ENCODE results near the gene CCDC57.

Gene CCDC57

DNA sequence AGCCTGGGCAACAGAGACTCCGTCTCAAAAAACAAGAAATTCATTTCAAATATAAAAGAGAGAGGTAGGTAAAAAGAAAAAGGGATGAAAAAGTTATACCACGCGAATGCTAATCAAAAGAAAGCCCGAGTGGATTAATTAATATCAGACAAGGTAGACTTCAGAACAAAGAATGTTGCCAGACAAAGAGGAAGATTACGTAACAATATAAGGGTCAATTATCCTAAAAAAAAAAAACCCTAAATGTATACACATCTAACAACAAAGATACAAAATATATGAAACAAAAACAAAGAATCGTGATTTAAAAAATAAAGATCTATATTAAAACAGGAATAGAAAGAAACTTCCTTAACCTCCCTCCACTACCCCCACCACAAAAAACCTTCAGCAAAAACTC is 44.1 kb downstream of the CCDC57 start:
- H2AFZ ChIP-seq (ENCODE audit: low read length) = no peak overlapping the region
- H3K27ac ChIP-seq (ENCODE audit: low read length) = no peak overlapping the region
- no peaks in the 10 kb centered on the region for H3K27me3 ChIP-seq (replicated peaks; ENCODE audit: insufficient read depth, low read length)
- no peak overlapping the region for H3K9ac ChIP-seq (ENCODE audit: low read length)
- H3K4me2 ChIP-seq (ENCODE audit: low read depth, low read length) = no peak overlapping the region
- H4K20me1 ChIP-seq (ENCODE audit: insufficient read depth, low read length) = no peaks in the 10 kb centered on the region
- no peaks in the 10 kb centered on the region for H3K4me1 ChIP-seq (ENCODE audit: low read length)
- no peaks in the 10 kb centered on the region for H3K9me3 ChIP-seq (replicated peaks; ENCODE audit: insufficient read depth, low read length)
- H3F3A ChIP-seq (ENCODE audit: insufficient read depth, low read length) = no peaks in the 10 kb centered on the region
- no peaks in the 10 kb centered on the region for H3K9me2 ChIP-seq (replicated peaks; ENCODE audit: insufficient read depth, low read length)
- no peak overlapping the region for H3K4me3 ChIP-seq (ENCODE audit: low read length)
- DNase-seq = no peak
- no peaks in the 10 kb centered on the region for H3K79me2 ChIP-seq (ENCODE audit: low read length)
- no peak for TF ChIP-seq EZH2phosphoT487 (IDR thresholded peaks at IDR 0.05; ENCODE audit: low read length)
- TF ChIP-seq EZH2 (optimal IDR thresholded peaks at IDR 0.05; ENCODE audit: low read depth, low read length) = no peak
- TF ChIP-seq, protein P1, sequence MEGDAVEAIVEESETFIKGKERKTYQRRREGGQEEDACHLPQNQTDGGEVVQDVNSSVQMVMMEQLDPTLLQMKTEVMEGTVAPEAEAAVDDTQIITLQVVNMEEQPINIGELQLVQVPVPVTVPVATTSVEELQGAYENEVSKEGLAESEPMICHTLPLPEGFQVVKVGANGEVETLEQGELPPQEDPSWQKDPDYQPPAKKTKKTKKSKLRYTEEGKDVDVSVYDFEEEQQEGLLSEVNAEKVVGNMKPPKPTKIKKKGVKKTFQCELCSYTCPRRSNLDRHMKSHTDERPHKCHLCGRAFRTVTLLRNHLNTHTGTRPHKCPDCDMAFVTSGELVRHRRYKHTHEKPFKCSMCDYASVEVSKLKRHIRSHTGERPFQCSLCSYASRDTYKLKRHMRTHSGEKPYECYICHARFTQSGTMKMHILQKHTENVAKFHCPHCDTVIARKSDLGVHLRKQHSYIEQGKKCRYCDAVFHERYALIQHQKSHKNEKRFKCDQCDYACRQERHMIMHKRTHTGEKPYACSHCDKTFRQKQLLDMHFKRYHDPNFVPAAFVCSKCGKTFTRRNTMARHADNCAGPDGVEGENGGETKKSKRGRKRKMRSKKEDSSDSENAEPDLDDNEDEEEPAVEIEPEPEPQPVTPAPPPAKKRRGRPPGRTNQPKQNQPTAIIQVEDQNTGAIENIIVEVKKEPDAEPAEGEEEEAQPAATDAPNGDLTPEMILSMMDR (IDR thresholded peaks at IDR 0.05; ENCODE audit: low read length) = no peak
- no peaks in the 10 kb centered on the region for H3K36me3 ChIP-seq (replicated peaks; ENCODE audit: insufficient read depth, low read length)

DNA sequence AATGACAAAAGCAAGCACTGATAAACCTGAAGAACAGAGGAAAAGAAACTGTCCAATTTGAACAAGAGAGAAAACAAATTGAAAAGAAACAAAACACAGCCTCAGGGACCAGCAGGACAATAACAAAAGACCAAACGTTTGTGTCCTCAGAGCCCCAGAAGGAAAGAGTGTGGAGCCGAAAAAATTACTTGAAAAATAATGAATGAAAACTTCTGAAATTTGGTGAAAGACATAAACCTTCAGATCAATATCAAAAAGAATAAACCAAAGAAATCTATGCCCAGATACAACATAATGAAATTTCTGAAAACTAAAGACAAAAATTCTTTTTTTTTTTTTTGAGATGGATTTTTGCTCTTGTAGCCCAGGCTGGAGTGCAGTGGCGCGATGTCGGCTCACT is 45.6 kb downstream of the CCDC57 start:
- H3K4me3 ChIP-seq (ENCODE audit: low read length) = no peak overlapping the region
- no peaks in the 10 kb centered on the region for H3K4me1 ChIP-seq (ENCODE audit: low read length)
- H3K9ac ChIP-seq (ENCODE audit: low read length) = no peak overlapping the region
- H4K20me1 ChIP-seq (ENCODE audit: insufficient read depth, low read length) = no peaks in the 10 kb centered on the region
- no peak for TF ChIP-seq EZH2phosphoT487 (IDR thresholded peaks at IDR 0.05; ENCODE audit: low read length)
- no peak for TF ChIP-seq EZH2 (optimal IDR thresholded peaks at IDR 0.05; ENCODE audit: low read depth, low read length)
- TF ChIP-seq, protein P1 (IDR thresholded peaks at IDR 0.05; ENCODE audit: low read length) = no peak
- H3K79me2 ChIP-seq (ENCODE audit: low read length) = no peaks in the 10 kb centered on the region
- H3K4me2 ChIP-seq (ENCODE audit: low read depth, low read length) = no peak overlapping the region
- no peaks in the 10 kb centered on the region for H3K9me2 ChIP-seq (replicated peaks; ENCODE audit: insufficient read depth, low read length)
- no peaks in the 10 kb centered on the region for H3K36me3 ChIP-seq (replicated peaks; ENCODE audit: insufficient read depth, low read length)
- no peak for DNase-seq
- no peak overlapping the region for H2AFZ ChIP-seq (ENCODE audit: low read length)
- H3K27ac ChIP-seq (ENCODE audit: low read length) = no peak overlapping the region
- H3K27me3 ChIP-seq (replicated peaks; ENCODE audit: insufficient read depth, low read length) = no peaks in the 10 kb centered on the region
- H3K9me3 ChIP-seq (replicated peaks; ENCODE audit: insufficient read depth, low read length) = no peaks in the 10 kb centered on the region
- no peaks in the 10 kb centered on the region for H3F3A ChIP-seq (ENCODE audit: insufficient read depth, low read length)

DNA sequence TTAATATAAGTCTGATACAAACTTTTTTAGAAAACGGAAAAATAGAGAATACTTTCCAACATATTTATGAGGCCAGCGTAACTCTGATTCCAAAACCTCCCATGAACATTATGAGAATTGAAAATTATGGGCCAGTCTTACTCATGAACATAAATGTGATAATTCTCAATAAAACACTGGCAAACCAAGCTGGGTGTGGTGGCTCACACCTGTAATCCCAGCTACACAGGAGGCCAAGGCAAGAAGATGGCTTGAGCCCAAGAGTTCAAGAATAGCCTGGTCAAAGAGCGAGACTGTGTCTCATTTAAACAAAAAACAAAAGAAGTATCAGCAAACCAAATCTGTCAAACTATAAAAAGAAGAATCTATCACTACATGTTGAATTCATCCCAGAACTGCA is 47.8 kb downstream of the CCDC57 start:
- H3K4me1 ChIP-seq (ENCODE audit: low read length) = no peaks in the 10 kb centered on the region
- H3K27ac ChIP-seq (ENCODE audit: low read length) = no peak overlapping the region
- H3K9me2 ChIP-seq (replicated peaks; ENCODE audit: insufficient read depth, low read length) = no peaks in the 10 kb centered on the region
- no peaks in the 10 kb centered on the region for H3F3A ChIP-seq (ENCODE audit: insufficient read depth, low read length)
- H3K4me2 ChIP-seq (ENCODE audit: low read depth, low read length) = no peak overlapping the region
- no peak overlapping the region for H3K9ac ChIP-seq (ENCODE audit: low read length)
- H3K4me3 ChIP-seq (ENCODE audit: low read length) = no peak overlapping the region
- H2AFZ ChIP-seq (ENCODE audit: low read length) = no peak overlapping the region
- no peaks in the 10 kb centered on the region for H3K9me3 ChIP-seq (replicated peaks; ENCODE audit: insufficient read depth, low read length)
- H3K36me3 ChIP-seq (replicated peaks; ENCODE audit: insufficient read depth, low read length) = no peaks in the 10 kb centered on the region
- no peaks in the 10 kb centered on the region for H4K20me1 ChIP-seq (ENCODE audit: insufficient read depth, low read length)
- H3K27me3 ChIP-seq (replicated peaks; ENCODE audit: insufficient read depth, low read length) = no peaks in the 10 kb centered on the region
- no peak for DNase-seq
- no peaks in the 10 kb centered on the region for H3K79me2 ChIP-seq (ENCODE audit: low read length)
- TF ChIP-seq EZH2 (optimal IDR thresholded peaks at IDR 0.05; ENCODE audit: low read depth, low read length) = no peak
- TF ChIP-seq, protein P1 (IDR thresholded peaks at IDR 0.05; ENCODE audit: low read length) = no peak
- TF ChIP-seq EZH2phosphoT487 (IDR thresholded peaks at IDR 0.05; ENCODE audit: low read length) = no peak

All from MM.1S (cell line).